Uterus (tissue), 4 donors: Measurements from ENCODE around the gene ATP6V0E2. TPM values are rescaled to one million over a fixed set of nuclear protein-coding genes. Genes with fewer than 3 reads are reported as not detected.

Source experiments
- DNase-seq, 2 donors: peaks; one replicate each; pipeline ENCODE4 v3.0.0-alpha.2; 2019 to 2020
- H3K27ac ChIP-seq, 2 donors: fragments of 200-600 bp; sonication (generic); 1 replicate in 1 of 2; 2 replicates in 1 of 2; pipeline ENCODE4 v1.5.1; 2016 to 2018
- H3K27me3 ChIP-seq, 2 donors: fragments of 200-600 bp; sonication (generic); one replicate each; pipeline ENCODE4 v1.5.1; 2018 to 2019; ENCODE audit warnings: control low read depth in 1 of 2
- H3K36me3 ChIP-seq, 2 donors: fragments of 200-600 bp; sonication (generic); one replicate each; pipeline ENCODE4 v1.5.1; 2019; ENCODE audit warnings: control low read depth in 1 of 2
- H3K4me1 ChIP-seq, 2 donors: fragments of 200-600 bp; sonication (generic); one replicate each; pipeline ENCODE4 v1.5.1; 2018 to 2019; ENCODE audit warnings: control low read depth in 1 of 2
- H3K4me3 ChIP-seq, 2 donors: fragments of 200-600 bp; sonication (generic); 1 replicate in 1 of 2; 2 replicates in 1 of 2; pipeline ENCODE4 v1.5.1; 2018 to 2019; ENCODE audit warnings: mild to moderate bottlenecking in 1 of 2
- H3K9me3 ChIP-seq, 2 donors: fragments of 200-600 bp; sonication (generic); one replicate each; pipeline ENCODE4 v1.5.1; 2019; ENCODE audit warnings: control low read depth in 1 of 2
- CTCF ChIP-seq, 4 experiments: fragments of 200-600 bp in 2 of 4; fragments of 450-650 bp in 2 of 4; sonication (generic) in 2 of 4; IDR thresholded peaks; one replicate each; pipeline ENCODE4 v1.5.1; 2016 to 2019; ENCODE audit warnings: antibody characterized with exemption in 4 of 4, mild to moderate bottlenecking in 2 of 4, moderate library complexity in 1 of 4
- POLR2A ChIP-seq, 2 donors: fragments of 450-650 bp; IDR thresholded peaks; one replicate each; pipeline ENCODE4 v1.6.1; 2016; ENCODE audit warnings: antibody characterized with exemption in 2 of 2, mild to moderate bottlenecking in 1 of 2, moderate library complexity in 1 of 2
- intact Hi-C: fragments of 100-400 bp; cut with DNase I; formaldehyde crosslinking; loops from one replicate; pipeline ENCODE4 v1.15.1; 2023; ENCODE audit warnings: low total_unique reads
- total RNA-seq, 4 donors: library from RNA; depleted of rRNA in 3 of 4; stranded (reverse); fragments of >200 nt in 3 of 4; gene quantifications; one replicate each; pipeline versions ENCODE4 v1.1.0 to v1.2.4, GENCODE V29; 2014 to 2023
- donor health status: DM: yes; HTN: yes; CAD: no.

ATP6V0E2 gene
- total RNA-seq, 4 donors from 2014 or later = 2.6 to 22.5 (median 10.1) TPM

GRCh38 chr7:149830997-149831740, 42.6 kb upstream of the ATP6V0E2 start:
- intact Hi-C loops = loop anchor here (10.0 kb wide), 1 partner anchor 56 kb away; the partner anchor contains the start of gene ZNF467
- no peak overlapping the region for H3K4me3 ChIP-seq
- no peaks in the 10 kb centered on the region for H3K27me3 ChIP-seq
- no peak for TF ChIP-seq POLR2A (IDR thresholded peaks at IDR 0.05)
- no peak for TF ChIP-seq CTCF (IDR thresholded peaks at IDR 0.05)
- H3K9me3 ChIP-seq = no peaks in the 10 kb centered on the region
- H3K27ac ChIP-seq = no peak overlapping the region
- H3K36me3 ChIP-seq = no peaks in the 10 kb centered on the region
- no peaks in the 10 kb centered on the region for H3K4me1 ChIP-seq
- no peak for DNase-seq

GRCh38 chr7:149831741-149832219, 42.0 kb upstream of the ATP6V0E2 start:
- Histone ChIP-seq H3K9me3 (no peaks in the 10 kb centered on the region), H3K27ac (no peak overlapping the region), H3K4me1 (no peaks in the 10 kb centered on the region), H3K27me3 (no peaks in the 10 kb centered on the region), H3K4me3 (no peak overlapping the region), H3K36me3 (no peaks in the 10 kb centered on the region)
- TF ChIP-seq CTCF (IDR thresholded peaks at IDR 0.05) (no peak), POLR2A (IDR thresholded peaks at IDR 0.05) (no peak)
- DNase-seq = no peak
- intact Hi-C loops = loop anchor here (10.0 kb wide), 1 partner anchor 57 kb away; the partner anchor contains the start of gene ZNF467

GRCh38 chr7:149832332-149833041, 41.3 kb upstream of the ATP6V0E2 start:
- TF ChIP-seq POLR2A (IDR thresholded peaks at IDR 0.05) = no peak
- TF ChIP-seq CTCF (IDR thresholded peaks at IDR 0.05) = no peak
- Histone ChIP-seq H3K36me3 (no peaks in the 10 kb centered on the region), H3K4me3 (no peak overlapping the region), H3K27ac (no peak overlapping the region), H3K9me3 (no peaks in the 10 kb centered on the region), H3K27me3 (no peaks in the 10 kb centered on the region), H3K4me1 (no peaks in the 10 kb centered on the region)
- no peak for DNase-seq
- intact Hi-C loops = loop anchor here (10.0 kb wide), 1 partner anchor 58 kb away; the partner anchor contains the start of gene ZNF467

GRCh38 chr7:149833495-149834130, 40.2 kb upstream of the ATP6V0E2 start:
- no peaks in the 10 kb centered on the region for H3K36me3 ChIP-seq
- H3K9me3 ChIP-seq = no peaks in the 10 kb centered on the region
- TF ChIP-seq POLR2A (IDR thresholded peaks at IDR 0.05) (no peak), CTCF (IDR thresholded peaks at IDR 0.05) (no peak)
- no peaks in the 10 kb centered on the region for H3K4me1 ChIP-seq
- H3K27me3 ChIP-seq = no peaks in the 10 kb centered on the region
- no peak overlapping the region for H3K27ac ChIP-seq
- intact Hi-C loops = loop anchor here (10.0 kb wide), 1 partner anchor 59 kb away; the partner anchor contains the start of gene ZNF467
- DNase-seq = peak; percentile 7 to 8
- no peak overlapping the region for H3K4me3 ChIP-seq
